CD4-positive, alpha-beta memory T cell (primary cell): ENCODE measurements around the gene TMEM256. TPM values are rescaled to one million over a fixed set of nuclear protein-coding genes. Genes with fewer than 3 reads are reported as not detected.

ENCODE experiments used
- CTCF ChIA-PET: fragments of 350-600 bp; sonication (Branson Sonifier 250); formaldehyde crosslinking; loops from one replicate; lab custom pipeline; 2021; ENCODE audit warnings: inconsistent platforms; ENCODE audit not compliant: partially characterized antibody; lab: Charles Lee
- POLR2A ChIA-PET: fragments of 350-600 bp; sonication (Branson Sonifier 250); formaldehyde crosslinking; loops from one replicate; lab custom pipeline; 2021; ENCODE audit not compliant: partially characterized antibody; lab: Charles Lee
- DNase-seq, 5 donors: peaks; one replicate each; pipeline versions ENCODE4 v3.0.0 to v3.0.0-alpha.2; 2020 to 2022; ENCODE audit warnings: mixed read lengths in 1 of 5
- H3K27ac ChIP-seq: one replicate; pipeline ENCODE4 v1.7.0; 2013; ENCODE audit warnings: low read depth, low read length
- H3K27me3 ChIP-seq: 2 replicates; pipeline ENCODE4 v1.7.0; 2013; ENCODE audit warnings: mild to moderate bottlenecking, low read length, moderate library complexity; ENCODE audit not compliant: insufficient read depth
- H3K36me3 ChIP-seq: 2 replicates; pipeline ENCODE4 v1.7.0; 2013; ENCODE audit warnings: mild to moderate bottlenecking, low read length, moderate library complexity; ENCODE audit not compliant: insufficient read depth
- H3K4me1 ChIP-seq: 2 replicates; pipeline ENCODE4 v1.7.0; 2013; ENCODE audit warnings: mild to moderate bottlenecking, low read length, moderate library complexity; ENCODE audit not compliant: insufficient read depth
- H3K4me3 ChIP-seq, 2 donors: one replicate each; pipeline ENCODE4 v1.7.0; 2013; ENCODE audit warnings: low read length in 2 of 2, mild to moderate bottlenecking in 1 of 2
- H3K9me3 ChIP-seq, 2 donors: one replicate each; pipeline ENCODE4 v1.7.0; 2013; ENCODE audit warnings: low read length in 2 of 2, control low read depth in 1 of 2; ENCODE audit not compliant: control insufficient read depth in 1 of 2
- H3K27ac Mint-ChIP-seq, 7 donors: one replicate each; pipeline ENCODE4 v1.8.0; 2020 to 2021; ENCODE audit warnings: mixed read lengths in 7 of 7, mild to moderate bottlenecking in 6 of 7, inconsistent platforms in 3 of 7, moderate library complexity in 3 of 7
- H3K27me3 Mint-ChIP-seq, 2 donors: one replicate each; pipeline ENCODE4 v1.8.0; 2020 to 2021; ENCODE audit warnings: mixed read lengths in 2 of 2
- H3K36me3 Mint-ChIP-seq, 2 donors: one replicate each; pipeline ENCODE4 v1.8.0; 2020 to 2021; ENCODE audit warnings: mixed read lengths in 2 of 2, inconsistent platforms in 1 of 2, mild to moderate bottlenecking in 1 of 2
- H3K4me1 Mint-ChIP-seq, 4 donors: one replicate each; pipeline ENCODE4 v1.8.0; 2020 to 2021; ENCODE audit warnings: mixed read lengths in 4 of 4, mild to moderate bottlenecking in 1 of 4
- H3K4me3 Mint-ChIP-seq, 8 donors: one replicate each; pipeline ENCODE4 v1.8.0; 2020 to 2021; ENCODE audit warnings: mixed read lengths in 8 of 8, mild to moderate bottlenecking in 7 of 8, moderate library complexity in 6 of 8, inconsistent platforms in 3 of 8
- H3K9me3 Mint-ChIP-seq, 8 donors: one replicate each; pipeline ENCODE4 v1.8.0; 2020 to 2021; ENCODE audit warnings: mixed read lengths in 8 of 8, mild to moderate bottlenecking in 5 of 8, inconsistent platforms in 3 of 8, moderate library complexity in 1 of 8
- intact Hi-C: fragments of 100-400 bp; cut with micrococcal nuclease; formaldehyde crosslinking; loops from one replicate; pipeline ENCODE4 v1.15.1; 2023
- polyA plus RNA-seq, 2 donors: library from polyadenylated mRNA; unstranded; fragments of 300-500 nt; fragmentation: Illumina TruSeq; gene quantifications; one replicate each; pipeline ENCODE4 v1.2.3, GENCODE V29; 2021
- total RNA-seq, 2 experiments: library from RNA; stranded (reverse); gene quantifications; one replicate each; pipeline ENCODE4 v1.2.3, GENCODE V29; 2021

TMEM256 gene
- total and polyA plus RNA-seq, 4 experiments from 2014 or later: 35.4 to 51.1 (median 44.1) TPM

DNA sequence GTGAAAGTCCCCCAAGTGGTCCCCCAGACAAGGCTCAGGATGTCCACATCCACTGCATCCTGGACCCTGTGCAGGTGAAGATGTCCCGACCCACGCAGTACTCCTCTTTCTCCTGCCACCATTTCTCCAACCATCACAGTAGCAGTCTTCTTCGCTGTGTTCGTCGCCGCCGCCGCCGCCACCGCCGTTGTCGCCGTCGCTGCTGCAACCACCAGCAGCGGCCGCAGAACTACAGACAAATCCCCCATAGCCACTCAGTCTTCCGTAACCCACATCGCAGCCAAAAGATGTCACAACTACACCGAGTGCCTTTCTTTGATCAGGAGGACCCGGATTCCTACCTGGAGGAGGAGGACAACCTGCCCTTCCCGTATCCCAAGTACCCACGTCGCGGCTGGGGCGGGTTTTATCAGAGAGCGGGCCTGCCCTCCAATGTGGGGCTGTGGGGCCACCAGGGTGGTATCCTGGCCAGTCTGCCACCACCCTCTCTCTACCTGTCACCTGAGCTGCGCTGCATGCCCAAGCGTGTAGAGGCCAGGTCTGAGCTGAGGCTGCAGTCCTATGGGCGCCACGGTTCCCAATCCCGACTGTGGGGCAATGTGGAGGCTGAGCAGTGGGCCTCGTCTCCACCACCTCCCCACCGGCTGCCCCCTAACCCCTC, 22.4 kb upstream of the TMEM256 start:
- ChIA-PET CTCF (interaction anchor here (0.5 to 1.1 kb wide), 2 partner anchors 10 to 193 kb away, joined by 3 to 4 read pairs; no protein-coding TSS in a partner anchor), POLR2A (no interaction called here)
- Mint-ChIP-seq H3K27ac (no peak overlapping the region), H3K9me3 (no peaks in the 10 kb centered on the region), H3K27me3 (peaks cover 0 to 1% of the 10 kb centered on the region in 2 donors), H3K4me3 (no peak overlapping the region), H3K36me3 (no peaks in the 10 kb centered on the region), H3K4me1 (peaks cover 0 to 4% (median 0%) of the 10 kb centered on the region in 4 donors)
- no peaks in the 10 kb centered on the region for H3K36me3 ChIP-seq
- DNase-seq: peak in 1 of 5 donors; percentile 2
- intact Hi-C loops: no loop called here
- no peaks in the 10 kb centered on the region for H3K4me1 ChIP-seq
- no peak overlapping the region for H3K27ac ChIP-seq
- H3K9me3 ChIP-seq: no peaks in the 10 kb centered on the region
- no peaks in the 10 kb centered on the region for H3K27me3 ChIP-seq
- H3K4me3 ChIP-seq: no peak overlapping the region

DNA sequence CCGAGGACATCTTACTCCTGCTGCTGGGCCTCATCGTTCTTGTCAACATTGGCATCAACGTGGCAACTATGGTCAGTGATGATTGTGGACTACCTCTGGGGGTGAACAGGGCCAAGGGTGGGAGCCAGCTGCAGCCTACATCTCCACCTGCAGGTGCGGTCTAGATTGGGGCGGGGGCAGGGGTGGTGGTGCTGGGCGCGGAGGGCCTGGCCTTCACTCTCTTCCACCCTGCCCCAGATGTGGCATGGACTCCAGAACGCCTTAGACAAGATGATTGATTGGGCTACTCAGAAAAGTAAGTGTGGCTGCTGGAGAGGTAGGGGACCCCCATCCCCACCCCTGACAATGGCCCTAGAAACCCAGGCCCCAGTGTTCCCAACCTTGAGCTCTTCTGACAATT, 21.9 kb upstream of the TMEM256 start:
- no peaks in the 10 kb centered on the region for H3K27me3 ChIP-seq
- no peak overlapping the region for H3K27ac ChIP-seq

DNA sequence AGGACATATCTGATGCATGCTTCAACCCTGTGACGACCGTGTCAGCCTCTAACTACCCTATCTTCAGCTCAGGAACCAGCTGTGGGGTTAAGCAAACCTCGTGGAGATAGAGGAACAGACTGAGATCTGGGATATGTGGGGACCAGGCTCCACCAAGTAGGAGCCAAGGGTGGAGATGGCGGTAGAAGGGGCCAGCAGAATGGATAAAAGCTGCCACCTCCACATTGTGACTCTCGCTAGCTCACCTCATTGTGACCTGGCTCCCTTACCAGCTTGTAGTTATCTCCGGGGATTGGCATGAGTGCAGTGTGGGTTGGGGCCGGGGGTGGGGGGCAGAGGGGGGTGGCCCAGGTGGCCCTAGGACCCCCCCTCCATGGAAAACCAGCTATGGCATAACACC, 21.4 kb upstream of the TMEM256 start, which contains the start of gene SPEM2:
TSS of gene SPEM2 (plus strand) at position 301 of the 400 bp plus-strand sequence. CDS start at position 374, 73 bp downstream.
- peak within 1 kb of the TSS in 2 of 7 donors; percentile 15 to 75 for H3K27ac Mint-ChIP-seq
- Histone ChIP-seq H3K9me3 (no peaks in the 10 kb centered on the region), H3K27me3 (no peaks in the 10 kb centered on the region), H3K27ac (no peak within 1 kb of the TSS), H3K36me3 (no peaks in the 10 kb centered on the region), H3K4me1 (no peaks in the 10 kb centered on the region), H3K4me3 (no peak within 1 kb of the TSS)
- no peaks in the 10 kb centered on the region for H3K9me3 Mint-ChIP-seq
- intact Hi-C loops: no loop called here
- DNase-seq: peak in 1 of 5 donors; percentile 12
- H3K27me3 Mint-ChIP-seq: peaks cover 0 to 1% of the 10 kb centered on the region in 2 donors
- H3K4me1 Mint-ChIP-seq: peaks cover 0 to 4% (median 0%) of the 10 kb centered on the region in 4 donors
- no peaks in the 10 kb centered on the region for H3K36me3 Mint-ChIP-seq
- ChIA-PET POLR2A (no interaction called here), CTCF (interaction anchor here (1.0 kb wide), 1 partner anchor 136 kb away, joined by 3 read pairs; no protein-coding TSS in a partner anchor)
- no peak within 1 kb of the TSS for H3K4me3 Mint-ChIP-seq

More for the DNA sequence above, 21.9 kb upstream of the TMEM256 start:
- Mint-ChIP-seq H3K9me3 (no peaks in the 10 kb centered on the region), H3K4me1 (peaks cover 0 to 4% (median 0%) of the 10 kb centered on the region in 4 donors), H3K27me3 (peaks cover 0 to 1% of the 10 kb centered on the region in 2 donors), H3K4me3 (no peak overlapping the region), H3K27ac (no peak overlapping the region), H3K36me3 (no peaks in the 10 kb centered on the region)
- ChIA-PET CTCF (interaction anchor here (1.0 kb wide), 1 partner anchor 135 kb away, joined by 3 read pairs; no protein-coding TSS in a partner anchor), POLR2A (no interaction called here)
- Histone ChIP-seq H3K4me3 (no peak overlapping the region), H3K4me1 (no peaks in the 10 kb centered on the region), H3K9me3 (no peaks in the 10 kb centered on the region), H3K36me3 (no peaks in the 10 kb centered on the region)
- intact Hi-C loops: no loop called here
- DNase-seq: peak in 1 of 5 donors; percentile 32

DNA sequence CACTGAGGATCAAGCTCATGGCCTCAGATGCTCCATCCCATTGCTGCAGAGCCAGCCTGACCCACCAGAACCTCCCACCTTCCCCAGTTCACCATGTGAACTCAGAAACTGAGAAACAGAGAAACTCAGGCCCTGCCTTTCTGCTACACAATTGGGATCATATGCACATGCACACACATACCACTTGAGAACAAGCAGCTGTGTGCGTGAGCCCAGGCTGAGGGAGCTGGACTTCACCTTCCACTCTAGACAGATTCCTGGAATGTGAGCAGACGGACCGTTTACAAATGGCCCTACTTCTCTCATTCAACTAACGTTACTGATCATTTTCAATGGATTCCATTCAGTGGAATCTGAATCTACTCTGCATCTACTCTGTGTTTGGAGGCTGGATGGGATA, 19.8 kb upstream of the TMEM256 start:
- Histone ChIP-seq H3K9me3 (no peaks in the 10 kb centered on the region), H3K27me3 (no peaks in the 10 kb centered on the region), H3K27ac (no peak overlapping the region), H3K36me3 (no peaks in the 10 kb centered on the region), H3K4me3 (no peak overlapping the region), H3K4me1 (no peaks in the 10 kb centered on the region)
- intact Hi-C loops: no loop called here
- Mint-ChIP-seq H3K4me1 (peaks cover 0 to 4% (median 0%) of the 10 kb centered on the region in 4 donors), H3K27me3 (peaks cover 0 to 1% of the 10 kb centered on the region in 2 donors), H3K27ac (no peak overlapping the region), H3K9me3 (no peaks in the 10 kb centered on the region), H3K4me3 (no peak overlapping the region), H3K36me3 (no peaks in the 10 kb centered on the region)
- no peak for DNase-seq
- POLR2A ChIA-PET: no interaction called here
- CTCF ChIA-PET: interaction anchor here (0.9 to 2.1 kb wide), 2 partner anchors 12 to 68 kb away, joined by 4 to 5 read pairs; partner anchors contain the start of gene TMEM102

DNA sequence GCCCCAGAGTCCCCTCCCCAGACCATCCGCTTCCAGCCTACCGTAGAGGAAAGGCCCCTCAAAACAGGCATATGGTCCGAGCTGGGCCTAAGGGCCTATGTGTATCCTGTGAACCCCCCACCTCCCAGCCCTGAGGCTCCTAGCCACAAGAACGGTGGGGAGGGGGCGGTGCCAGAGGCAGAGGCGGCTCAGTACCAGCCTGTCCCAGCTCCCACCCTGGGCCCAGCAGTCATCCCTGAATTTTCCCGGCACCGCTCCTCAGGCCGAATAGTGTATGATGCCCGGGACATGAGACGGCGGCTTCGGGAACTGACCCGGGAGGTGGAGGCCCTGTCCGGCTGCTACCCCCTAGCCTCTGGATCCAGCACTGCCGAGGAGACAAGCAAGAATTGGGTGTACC, 17.3 kb upstream of the TMEM256 start:
- ChIA-PET POLR2A (interaction anchor here (1.2 kb wide), 1 partner anchor 15 kb away, joined by 4 read pairs; no protein-coding TSS in a partner anchor), CTCF (interaction anchor here (1.4 to 1.8 kb wide), 2 partner anchors 16 to 66 kb away, joined by 4 to 6 read pairs; no protein-coding TSS in a partner anchor)
- no peak for DNase-seq
- Histone ChIP-seq H3K4me1 (no peaks in the 10 kb centered on the region), H3K27ac (no peak overlapping the region), H3K36me3 (no peaks in the 10 kb centered on the region), H3K9me3 (no peaks in the 10 kb centered on the region), H3K27me3 (no peaks in the 10 kb centered on the region), H3K4me3 (no peak overlapping the region)
- Mint-ChIP-seq H3K4me3 (no peak overlapping the region), H3K27me3 (peaks cover 0 to 1% of the 10 kb centered on the region in 2 donors), H3K4me1 (peaks cover 0 to 4% (median under 1%) of the 10 kb centered on the region in 4 donors), H3K9me3 (no peaks in the 10 kb centered on the region), H3K36me3 (no peaks in the 10 kb centered on the region), H3K27ac (no peak overlapping the region)
- intact Hi-C loops: no loop called here

DNA sequence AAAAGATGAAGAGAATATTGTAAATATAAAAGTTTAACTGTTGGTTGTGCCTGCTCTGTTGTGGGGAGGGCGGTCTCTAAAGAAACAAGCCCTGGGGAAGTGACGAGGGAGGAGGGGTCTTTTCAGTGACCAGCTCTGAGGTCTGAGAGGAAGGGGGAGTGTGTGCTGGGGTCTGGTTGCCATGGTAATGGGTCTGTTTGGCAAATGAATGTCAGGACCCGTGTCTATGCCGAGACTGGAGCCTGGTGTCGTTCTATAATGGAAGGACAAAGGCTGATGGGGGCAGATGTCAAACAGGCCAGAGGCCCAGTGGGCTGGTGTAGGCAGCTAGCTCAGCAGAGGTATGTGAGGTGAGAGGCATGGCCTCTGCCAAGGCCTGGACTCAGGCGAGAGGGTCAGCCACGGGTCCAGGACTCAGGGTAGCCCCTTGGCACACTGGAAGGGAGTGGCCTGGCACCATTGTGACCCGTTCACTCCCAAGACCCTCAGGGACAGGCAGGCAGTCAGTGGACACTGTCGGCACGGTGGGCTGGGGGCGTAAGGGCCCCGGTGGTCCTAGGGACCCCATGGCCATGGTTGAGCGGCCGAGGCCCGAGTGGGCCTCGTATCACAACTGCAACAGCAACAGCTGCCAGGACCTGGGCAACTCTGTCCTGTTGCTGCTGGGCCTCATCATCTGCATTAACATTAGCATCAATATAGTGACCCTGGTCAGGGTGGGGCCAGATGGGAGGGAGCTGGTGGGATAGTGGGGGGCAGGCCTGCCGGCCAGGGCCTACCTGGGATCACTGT, 16.1 kb upstream of the TMEM256 start, which contains the start of gene SPEM1:
TSS of gene SPEM1 (plus strand) at position 506 of the 792 bp plus-strand sequence. CDS start at position 567, 61 bp downstream.
- DNase-seq: no peak
- Mint-ChIP-seq H3K36me3 (no peaks in the 10 kb centered on the region), H3K4me1 (peaks cover 0 to 4% (median 1%) of the 10 kb centered on the region in 4 donors), H3K4me3 (no peak within 1 kb of the TSS), H3K27me3 (peaks cover 0 to 1% of the 10 kb centered on the region in 2 donors), H3K9me3 (no peaks in the 10 kb centered on the region), H3K27ac (peak within 1 kb of the TSS in 2 of 7 donors; percentile 53 to 58)
- Histone ChIP-seq H3K27ac (no peak within 1 kb of the TSS), H3K9me3 (no peaks in the 10 kb centered on the region), H3K4me1 (no peaks in the 10 kb centered on the region), H3K27me3 (no peaks in the 10 kb centered on the region), H3K36me3 (no peaks in the 10 kb centered on the region), H3K4me3 (no peak within 1 kb of the TSS)
- CTCF ChIA-PET: interaction anchor here (1.4 to 1.8 kb wide), 2 partner anchors 17 to 64 kb away, joined by 4 to 6 read pairs; no protein-coding TSS in a partner anchor
- POLR2A ChIA-PET: interaction anchor here (1.2 kb wide), 1 partner anchor 16 kb away, joined by 4 read pairs; no protein-coding TSS in a partner anchor
- intact Hi-C loops: no loop called here
